B cell (primary cell): ENCODE data around the gene IL11RA. TPM values are rescaled to one million over a fixed set of nuclear protein-coding genes. Genes with fewer than 3 reads are reported as not detected.

ENCODE experiments used
- ATAC-seq: fragments of 200-7000 bp; cut with Tn5 transposase; one replicate; pipeline ENCODE4 v1.10.0; 2021; ENCODE audit warnings: low read depth, mild to moderate bottlenecking, moderate number of reproducible peaks, moderate library complexity
- CTCF ChIA-PET: fragments of 350-600 bp; sonication (Branson Sonifier 250); formaldehyde crosslinking; loops from one replicate; lab custom pipeline; 2021; ENCODE audit warnings: antibody characterized with exemption, inconsistent platforms; lab: Charles Lee
- POLR2A ChIA-PET: fragments of 350-600 bp; sonication (Branson Sonifier 250); formaldehyde crosslinking; loops from one replicate; lab custom pipeline; 2021; ENCODE audit warnings: antibody characterized with exemption; lab: Charles Lee
- DNase-seq: peaks from one replicate; pipeline ENCODE4 v3.0.0; 2013
- H2AFZ ChIP-seq: 2 replicates; pipeline ENCODE4 v1.6.1; 2012; ENCODE audit warnings: mild to moderate bottlenecking, low read depth, low read length; ENCODE audit not compliant: insufficient read depth, poor library complexity, severe bottlenecking
- H3K27ac ChIP-seq, 2 donors: 1 replicate in 1 of 2; 2 replicates in 1 of 2; pipeline ENCODE4 v1.5.1; 2012 to 2013; ENCODE audit warnings: low read length in 2 of 2, mild to moderate bottlenecking in 2 of 2, moderate library complexity in 1 of 2
- H3K27me3 ChIP-seq, 4 experiments: fragments of 200-600 bp in 1 of 4; sonication (generic) in 1 of 4; replicated peaks in 1 of 4; 1 replicate in 2 of 4; 2 replicates in 2 of 4; pipeline versions ENCODE4 v1.6.1 to v1.7.0; 2013 to 2016; ENCODE audit warnings: low read length in 3 of 4, mild to moderate bottlenecking in 2 of 4, mixed read lengths in 1 of 4, moderate library complexity in 1 of 4; ENCODE audit not compliant: insufficient read depth in 4 of 4, control insufficient read depth in 3 of 4; ENCODE audit errors: control extremely low read depth in 1 of 4
- H3K36me3 ChIP-seq, 2 experiments: replicated peaks in 1 of 2; 1 replicate in 1 of 2; 2 replicates in 1 of 2; pipeline versions ENCODE4 v1.6.1 to v1.7.1; 2013; ENCODE audit warnings: low read length in 1 of 2; ENCODE audit not compliant: insufficient read depth in 2 of 2, control insufficient read depth in 1 of 2; ENCODE audit errors: control extremely low read depth in 1 of 2, extremely low read depth in 1 of 2
- H3K4me1 ChIP-seq, 2 donors: fragments of 200-600 bp in 1 of 2; sonication (generic) in 1 of 2; 1 replicate in 1 of 2; 2 replicates in 1 of 2; pipeline versions ENCODE4 v1.5.1 to v1.6.1; 2013 to 2017; ENCODE audit warnings: low read length in 2 of 2; ENCODE audit not compliant: control insufficient read depth in 2 of 2, insufficient read depth in 2 of 2
- H3K4me2 ChIP-seq: replicated peaks from 2 replicates; pipeline ENCODE3; 2012; ENCODE audit warnings: mild to moderate bottlenecking, low read depth, low read length; ENCODE audit not compliant: poor library complexity, severe bottlenecking
- H3K4me3 ChIP-seq, 5 experiments: fragments of 200-600 bp in 1 of 5; sonication (generic) in 1 of 5; 1 replicate in 3 of 5; 2 replicates in 2 of 5; pipeline versions ENCODE4 v1.5.1 to v1.7.0; 2011 to 2016; ENCODE audit warnings: low read length in 4 of 5, mild to moderate bottlenecking in 4 of 5, low read depth in 2 of 5, control low read depth in 1 of 5, moderate library complexity in 1 of 5; ENCODE audit not compliant: insufficient read depth in 1 of 5; ENCODE audit errors: control extremely low read depth in 1 of 5, extremely low read depth in 1 of 5
- H3K79me2 ChIP-seq: fragments of 200-600 bp; sonication (generic); one replicate; pipeline ENCODE4 v1.6.0; 2016; ENCODE audit warnings: low read length; ENCODE audit not compliant: control insufficient read depth, insufficient read depth
- H3K9ac ChIP-seq: fragments of 200-600 bp; sonication (generic); 2 replicates; pipeline ENCODE4 v1.6.1; 2017; ENCODE audit warnings: mild to moderate bottlenecking, low read length, moderate library complexity
- H3K9me3 ChIP-seq, 3 donors: one replicate each; pipeline versions ENCODE4 v1.6.1 to v1.7.1; 2013; ENCODE audit warnings: low read length in 2 of 3; ENCODE audit not compliant: control insufficient read depth in 2 of 3, insufficient read depth in 1 of 3; ENCODE audit errors: control extremely low read depth in 1 of 3
- H4K20me1 ChIP-seq: 2 replicates; pipeline ENCODE4 v1.6.0; 2012; ENCODE audit warnings: mild to moderate bottlenecking, low read length; ENCODE audit not compliant: insufficient read depth, control insufficient read depth, poor library complexity, severe bottlenecking
- H3K27ac Mint-ChIP-seq: one replicate; pipeline ENCODE4 v1.8.0; 2021; ENCODE audit warnings: mixed read lengths
- H3K27me3 Mint-ChIP-seq: one replicate; pipeline ENCODE4 v1.8.0; 2021; ENCODE audit warnings: mixed read lengths
- H3K4me1 Mint-ChIP-seq: one replicate; pipeline ENCODE4 v1.8.0; 2021; ENCODE audit warnings: mixed read lengths
- H3K4me3 Mint-ChIP-seq: one replicate; pipeline ENCODE4 v1.8.0; 2021; ENCODE audit warnings: mixed read lengths
- H3K9me3 Mint-ChIP-seq: one replicate; pipeline ENCODE4 v1.8.0; 2022; ENCODE audit warnings: mixed read lengths; ENCODE audit not compliant: insufficient read depth
- EZH2 ChIP-seq: IDR thresholded peaks from 2 replicates; pipeline ENCODE4 v1.6.1; 2012; ENCODE audit warnings: borderline replicate concordance, low read depth, mild to moderate bottlenecking, moderate library complexity, low read length; ENCODE audit not compliant: insufficient read depth, poor library complexity, severe bottlenecking
- WGBS: methylation state at CpG from one replicate; pipeline ENCODE4 v1.1.5; 2013; ENCODE audit warnings: missing lambda C conversion rate; ENCODE audit not compliant: insufficient coverage; 5-methylcytosine and 5-hydroxymethylcytosine counted together
- intact Hi-C: fragments of 100-400 bp; cut with micrococcal nuclease; formaldehyde crosslinking; loops from one replicate; pipeline ENCODE4 v1.10.0; 2022
- polyA plus RNA-seq: library from polyadenylated mRNA; depleted of rRNA; stranded (reverse); fragments of >200 nt; gene quantifications from 2 replicates; pipeline ENCODE4 v1.2.3, GENCODE V29; 2012
- total RNA-seq, 2 donors: library from RNA; stranded (reverse); fragments of 120-200 nt in 1 of 2; gene quantifications; 1 replicate in 1 of 2; 2 replicates in 1 of 2; pipeline versions ENCODE4 v1.2.3 to v1.2.4, GENCODE V29; 2013 to 2022
- TF ChIP-seq, protein P1 (sequence below): fragments of 200-600 bp; IDR thresholded peaks from one replicate; pipeline ENCODE4 v1.8.0; 2022; ENCODE audit warnings: antibody characterized with exemption, mild to moderate bottlenecking

The IL11RA gene
- total and polyA plus RNA-seq, 2 donors (not counting 1 experiment from before 2014, with no cell fraction given) = 47.3 to 58.0 TPM

DNA sequence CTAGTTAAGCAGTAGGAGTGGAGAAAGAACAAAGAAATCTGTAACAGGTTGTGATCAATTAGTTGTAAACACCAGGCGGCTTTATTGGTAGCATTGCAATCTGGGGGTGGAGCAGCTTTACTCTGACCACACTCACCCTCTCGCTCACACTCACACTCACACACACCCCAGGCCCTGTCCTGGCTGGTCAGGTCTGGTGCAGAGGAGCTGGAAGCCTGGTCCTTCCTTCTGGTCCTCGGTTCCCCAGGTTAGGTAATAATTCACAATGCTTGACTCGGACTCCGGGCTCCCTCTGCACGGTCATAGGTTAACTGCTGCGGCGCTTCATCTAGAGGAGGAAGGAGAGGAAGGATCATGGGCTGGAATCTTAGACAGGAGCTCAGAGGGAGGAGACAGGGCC lies 37.5 kb downstream of the IL11RA start:
- Histone ChIP-seq H3K4me1 (peaks cover 0 to 8% of the 10 kb centered on the region in 2 donors), H2AFZ (no peak overlapping the region), H3K9ac (no peak overlapping the region), H3K4me2 (no peak overlapping the region), H3K9me3 (no peaks in the 10 kb centered on the region), H3K27me3 (peaks cover 0 to 6% (median 0%) of the 10 kb centered on the region in 4 experiments), H4K20me1 (no peaks in the 10 kb centered on the region), H3K36me3 (no peaks in the 10 kb centered on the region), H3K79me2 (no peaks in the 10 kb centered on the region), H3K4me3 (no peak overlapping the region), H3K27ac (no peak overlapping the region)
- Mint-ChIP-seq H3K4me1 (peaks cover 3% of the 10 kb centered on the region), H3K9me3 (no peaks in the 10 kb centered on the region), H3K27me3 (peaks cover 12% of the 10 kb centered on the region), H3K27ac (no peak overlapping the region), H3K4me3 (no peak overlapping the region)
- ChIA-PET CTCF (no interaction called here), POLR2A (interaction anchor here (0.5 kb wide), 1 partner anchor 48 kb away, joined by 4 read pairs; no protein-coding TSS in a partner anchor)
- TF ChIP-seq EZH2 = no peak
- TF ChIP-seq, protein P1, sequence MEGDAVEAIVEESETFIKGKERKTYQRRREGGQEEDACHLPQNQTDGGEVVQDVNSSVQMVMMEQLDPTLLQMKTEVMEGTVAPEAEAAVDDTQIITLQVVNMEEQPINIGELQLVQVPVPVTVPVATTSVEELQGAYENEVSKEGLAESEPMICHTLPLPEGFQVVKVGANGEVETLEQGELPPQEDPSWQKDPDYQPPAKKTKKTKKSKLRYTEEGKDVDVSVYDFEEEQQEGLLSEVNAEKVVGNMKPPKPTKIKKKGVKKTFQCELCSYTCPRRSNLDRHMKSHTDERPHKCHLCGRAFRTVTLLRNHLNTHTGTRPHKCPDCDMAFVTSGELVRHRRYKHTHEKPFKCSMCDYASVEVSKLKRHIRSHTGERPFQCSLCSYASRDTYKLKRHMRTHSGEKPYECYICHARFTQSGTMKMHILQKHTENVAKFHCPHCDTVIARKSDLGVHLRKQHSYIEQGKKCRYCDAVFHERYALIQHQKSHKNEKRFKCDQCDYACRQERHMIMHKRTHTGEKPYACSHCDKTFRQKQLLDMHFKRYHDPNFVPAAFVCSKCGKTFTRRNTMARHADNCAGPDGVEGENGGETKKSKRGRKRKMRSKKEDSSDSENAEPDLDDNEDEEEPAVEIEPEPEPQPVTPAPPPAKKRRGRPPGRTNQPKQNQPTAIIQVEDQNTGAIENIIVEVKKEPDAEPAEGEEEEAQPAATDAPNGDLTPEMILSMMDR = no peak
- no peak for DNase-seq
- intact Hi-C loops = no loop called here
- WGBS = 94% methylated on average over 6 of the region's 8 CpGs
- no peak for ATAC-seq

DNA sequence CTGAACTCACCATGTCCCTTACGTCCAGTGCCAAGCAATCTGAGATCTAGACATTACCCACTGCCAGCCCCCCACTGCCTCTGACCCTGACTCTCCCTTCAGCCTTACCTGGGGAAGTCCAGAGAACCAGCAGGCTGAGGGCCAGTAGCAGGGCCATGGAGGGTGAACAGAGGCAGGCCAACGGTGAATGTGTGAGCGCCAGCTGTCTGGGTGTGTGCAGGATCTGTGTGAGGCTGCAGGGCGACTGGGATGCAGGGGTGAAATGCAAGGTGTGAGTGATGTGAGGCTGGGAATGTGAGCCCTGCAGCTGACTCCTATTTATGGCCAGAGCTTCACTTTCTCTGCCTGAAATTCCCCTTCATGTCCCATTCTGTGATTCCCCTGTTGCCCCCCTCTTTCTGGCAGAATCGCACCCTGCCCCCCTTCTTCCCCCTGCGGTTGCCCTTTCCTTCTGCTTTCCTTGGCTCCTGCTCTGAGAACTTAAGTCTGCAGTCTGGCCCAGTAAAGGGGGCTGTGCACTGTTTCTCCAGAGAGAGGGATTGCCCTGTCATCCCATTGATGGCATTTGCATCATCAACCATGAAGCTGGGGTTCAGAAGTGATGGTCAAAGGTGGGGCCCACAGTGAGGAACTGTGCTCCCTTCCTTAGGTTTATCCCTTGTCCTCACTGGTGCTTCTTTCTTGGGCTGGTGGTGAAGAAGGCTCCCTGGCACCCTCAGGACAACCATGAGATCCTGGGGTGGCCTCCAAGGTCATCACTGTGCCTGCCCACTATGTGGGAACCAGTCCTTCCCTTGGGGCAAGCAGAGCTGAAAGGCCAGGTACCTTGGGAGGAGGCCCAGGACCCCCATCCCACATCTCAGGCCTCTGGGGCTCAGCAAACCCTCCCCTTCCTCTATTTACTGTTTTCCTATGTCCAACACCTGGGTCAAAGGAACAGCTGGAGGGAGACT lies 39.3 kb downstream of the IL11RA start, which contains the start of gene CCL19:
CCL19 (minus strand) TSS at position 294 of the 953 bp plus-strand sequence; CDS start at position 157, 137 bp downstream.
- H3K27me3 ChIP-seq = peaks cover 0 to 6% (median 0%) of the 10 kb centered on the region in 4 experiments
- no peaks in the 10 kb centered on the region for H3K9me3 Mint-ChIP-seq
- DNase-seq (no peak), ATAC-seq (no peak)
- H3K4me3 ChIP-seq = no peak within 1 kb of the TSS
- H3K36me3 ChIP-seq = no peaks in the 10 kb centered on the region
- TF ChIP-seq EZH2 = no peak
- TF ChIP-seq, protein P1 = no peak
- H3K27me3 Mint-ChIP-seq = peaks cover 19% of the 10 kb centered on the region
- no peak within 1 kb of the TSS for H3K27ac ChIP-seq
- intact Hi-C loops = no loop called here
- no peak within 1 kb of the TSS for H3K4me2 ChIP-seq
- POLR2A ChIA-PET = no interaction called here
- no peaks in the 10 kb centered on the region for H4K20me1 ChIP-seq
- no peaks in the 10 kb centered on the region for H3K9me3 ChIP-seq
- WGBS = 32% methylated on average over 5 of the region's 6 CpGs
- H3K4me1 Mint-ChIP-seq = peaks cover 3% of the 10 kb centered on the region
- H2AFZ ChIP-seq = no peak within 1 kb of the TSS
- CTCF ChIA-PET = no interaction called here
- no peak within 1 kb of the TSS for H3K27ac Mint-ChIP-seq
- no peak within 1 kb of the TSS for H3K9ac ChIP-seq
- H3K79me2 ChIP-seq = no peaks in the 10 kb centered on the region
- no peak within 1 kb of the TSS for H3K4me3 Mint-ChIP-seq
- peaks cover 0 to 8% of the 10 kb centered on the region in 2 donors for H3K4me1 ChIP-seq
